HG03575 (cell line): Measurements from ENCODE around the gene GALNT7.

Experiments used
- ATAC-seq: cut with Tn5 transposase; IDR thresholded peaks from one replicate; pipeline ENCODE4 v1.9.1; 2021; ENCODE audit not compliant: unreplicated experiment, insufficient number of reproducible peaks, low FRiP score; ENCODE audit errors: extremely low read depth

Gene GALNT7

GRCh38 chr4:173318240-173318639, 149.6 kb downstream of the GALNT7 start:
- ATAC-seq = no peak

GRCh38 chr4:173318648-173319211, 150.1 kb downstream of the GALNT7 start:
- ATAC-seq = no peak

DNA sequence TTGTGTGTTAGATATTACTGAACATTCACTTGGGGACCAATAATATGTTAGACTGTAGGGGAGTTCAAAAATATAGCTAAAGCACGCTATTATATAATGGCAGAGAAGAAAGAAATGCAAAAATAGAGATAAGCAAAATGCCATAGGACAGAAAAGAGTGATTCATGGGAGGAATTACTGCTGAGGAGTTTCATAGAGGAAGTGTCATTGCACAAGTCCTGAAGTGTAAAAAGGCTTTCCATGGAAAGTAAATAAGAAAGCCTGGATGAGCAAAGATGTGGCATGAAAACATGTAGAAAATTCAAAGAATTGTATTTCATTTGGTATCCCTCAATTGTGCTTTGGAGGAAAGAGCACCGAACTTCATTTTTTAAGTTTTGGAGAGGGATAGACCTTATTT, 151.1 kb downstream of the GALNT7 start:
- no peak for ATAC-seq

DNA sequence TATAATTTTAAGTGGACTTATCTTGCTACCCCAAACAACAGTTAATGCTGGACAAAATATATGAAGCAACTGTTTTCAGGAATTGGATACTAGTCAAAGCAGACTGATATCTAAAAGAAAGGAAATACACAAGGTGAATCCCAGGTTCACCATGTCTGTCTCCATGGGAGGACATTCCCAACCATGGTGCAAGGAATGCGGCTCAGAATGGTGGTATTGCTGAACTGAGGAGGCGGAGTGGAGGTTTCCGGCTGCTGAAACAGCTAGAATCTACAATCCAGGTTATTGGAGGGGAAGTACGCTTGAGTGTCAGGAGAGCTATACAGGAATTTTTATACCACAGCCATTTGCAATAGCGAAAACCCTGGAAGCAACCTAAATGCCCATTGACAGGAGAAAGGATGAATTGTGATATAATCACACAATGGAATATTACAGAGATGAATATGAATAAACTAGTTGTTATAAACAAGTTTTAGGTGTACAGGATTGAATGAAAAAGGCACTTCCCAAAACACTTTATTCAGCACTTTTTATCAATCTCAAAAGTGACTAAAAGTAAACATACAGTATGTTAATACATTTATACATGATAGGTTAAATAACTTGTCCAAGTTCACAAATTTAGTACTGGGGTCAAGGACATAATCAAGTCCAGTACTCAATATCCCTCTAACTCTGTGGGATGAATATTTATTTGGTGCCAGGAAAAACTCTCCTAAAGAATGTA, 156.6 kb downstream of the GALNT7 start:
- no peak for ATAC-seq

GRCh38 chr4:173328236-173328901, 159.8 kb downstream of the GALNT7 start:
- no peak for ATAC-seq

GRCh38 chr4:173330590-173330989, 162.0 kb downstream of the GALNT7 start:
- ATAC-seq = no peak

DNA sequence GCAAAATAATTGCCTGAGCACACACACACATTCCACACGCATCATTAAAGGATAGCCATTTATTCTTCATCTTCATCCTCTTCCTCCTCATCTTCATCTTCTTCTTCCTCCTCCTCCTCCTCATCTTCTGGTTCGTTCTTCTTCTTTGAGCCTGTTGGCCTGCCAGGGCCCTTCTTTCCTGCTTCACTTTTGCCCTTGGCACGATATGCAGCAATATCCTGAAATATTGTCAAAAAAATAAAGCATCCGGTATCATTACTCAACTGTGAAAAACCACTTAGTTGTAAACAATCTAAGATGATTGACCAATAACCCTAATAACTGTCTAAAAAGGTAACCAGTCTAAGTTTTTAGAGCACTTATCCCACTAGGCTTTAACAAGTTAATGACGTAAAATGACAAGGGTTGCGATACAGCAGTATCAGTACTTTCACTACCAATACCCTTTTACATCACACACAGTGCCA, 163.4 kb downstream of the GALNT7 start:
- ATAC-seq = no peak

- ATAC-seq = no peak
Measured at GRCh38 chr4:173332963-173333657, 164.5 kb downstream of the GALNT7 start.

DNA sequence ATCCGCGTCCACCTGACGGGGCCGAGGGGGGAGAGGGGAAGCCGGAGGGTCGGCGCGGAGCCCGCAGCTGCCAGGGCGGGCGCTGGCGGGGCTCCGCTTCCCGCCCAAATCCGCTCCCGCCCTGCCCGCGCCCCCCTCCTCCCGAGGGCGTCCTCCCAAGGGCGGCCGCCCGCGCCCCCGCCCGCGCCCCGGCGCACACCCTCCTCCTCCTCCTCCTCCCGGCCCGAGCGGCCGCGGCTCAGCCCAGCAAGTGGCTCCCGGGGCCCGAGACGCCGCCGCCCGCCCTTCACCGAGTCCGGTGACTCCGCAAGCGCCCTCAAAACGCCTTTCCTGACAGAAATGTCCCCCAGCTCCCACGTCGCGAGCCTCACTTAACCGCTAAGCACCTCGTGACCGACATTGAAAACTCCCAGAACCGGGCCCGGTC, 165.1 kb downstream of the GALNT7 start:
- no peak for ATAC-seq

GRCh38 chr4:173334085-173334890, 165.7 kb downstream of the GALNT7 start, which contains the start of gene HMGB2:
HMGB2 (minus strand) TSS chr4:173334358; CDS start chr4:173333649, 709 bp downstream.
- peak; percentile 80 for ATAC-seq

DNA sequence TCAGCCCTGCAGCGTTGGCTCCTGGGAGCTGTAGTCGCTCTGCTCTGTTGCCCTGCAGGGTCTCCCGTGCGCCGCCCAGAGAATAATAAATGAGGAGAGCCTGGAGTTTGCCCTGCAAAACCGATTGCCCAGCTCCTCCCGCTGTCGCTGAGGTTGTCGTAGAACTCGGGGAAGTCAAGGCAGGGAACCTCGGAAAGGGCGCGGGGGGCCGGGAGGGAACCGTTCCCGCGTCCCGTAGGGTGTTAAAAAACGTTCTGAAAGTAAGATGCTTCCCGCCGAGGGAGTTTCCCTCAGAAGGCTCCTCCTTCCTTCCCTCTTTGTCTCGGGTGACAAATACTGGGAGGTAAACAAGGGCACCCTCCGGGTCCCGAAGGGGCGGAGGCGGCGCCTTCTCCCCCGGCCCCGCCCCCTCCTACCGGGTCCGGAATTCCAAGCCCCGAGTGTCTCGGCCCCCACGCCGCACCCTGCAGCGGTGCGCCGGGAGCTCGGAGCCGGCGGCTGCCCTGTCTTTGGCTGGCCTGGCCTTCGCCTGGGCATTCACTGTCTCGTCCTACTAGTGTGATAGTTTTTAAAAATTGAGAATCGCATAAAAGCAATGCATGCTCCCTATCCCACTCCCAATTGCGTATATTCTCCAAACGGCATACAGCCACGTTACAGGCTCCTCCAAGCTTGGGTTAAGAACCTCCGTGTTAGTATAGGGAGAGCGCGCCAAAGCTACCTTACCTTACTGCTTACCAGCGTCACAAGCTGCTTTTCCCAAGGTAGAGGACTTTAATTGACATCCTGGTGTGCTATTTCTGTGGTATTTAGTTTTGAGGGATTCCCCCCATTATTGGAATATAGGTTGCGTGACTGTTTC, 166.5 kb downstream of the GALNT7 start:
- ATAC-seq = peak; percentile 21

GRCh38 chr4:173337463-173337862, 168.9 kb downstream of the GALNT7 start:
- no peak for ATAC-seq

- ATAC-seq = no peak
Measured at GRCh38 chr4:173343832-173344397, 175.3 kb downstream of the GALNT7 start.

GRCh38 chr4:173345648-173346047, 177.0 kb downstream of the GALNT7 start:
- ATAC-seq = no peak

GRCh38 chr4:173346074-173346473, 177.5 kb downstream of the GALNT7 start:
- no peak for ATAC-seq

GRCh38 chr4:173347467-173347866, 178.9 kb downstream of the GALNT7 start:
- no peak for ATAC-seq

DNA sequence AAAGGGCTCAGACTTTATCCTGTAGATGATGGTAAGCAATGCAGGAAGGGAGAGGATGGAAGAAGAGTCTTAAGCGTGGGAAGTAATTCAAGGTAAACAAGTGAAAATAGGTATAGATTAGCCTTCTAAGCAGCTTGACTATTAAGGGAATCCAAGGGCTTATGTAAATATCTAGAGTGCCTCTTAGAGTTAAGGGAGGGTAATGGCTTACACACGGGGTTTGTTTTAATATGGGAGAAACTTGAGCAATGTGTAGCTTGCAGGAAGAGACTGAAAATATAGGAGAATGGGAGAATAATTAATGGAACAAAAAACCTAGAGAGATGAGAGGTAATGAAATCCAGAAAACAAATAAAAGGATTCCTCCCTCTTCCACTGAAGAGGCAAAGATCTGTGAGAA, 189.3 kb downstream of the GALNT7 start:
- ATAC-seq = no peak
